Activated naive CD4-positive, alpha-beta T cell treated with anti-CD3 and anti-CD28 coated beads for 36 hours (primary cell): ENCODE data around the gene PTPN11. TPM values are rescaled to one million over a fixed set of nuclear protein-coding genes. Genes with fewer than 3 reads are reported as not detected.
"Not testable (repeated sequence)": the region's sequence is repeated elsewhere in the genome, so short reads cannot be mapped to it uniquely, and the experiment has no call there.

Experiments
- CTCF ChIA-PET: fragments of 350-600 bp; sonication (Branson Sonifier 250); formaldehyde crosslinking; loops from one replicate; lab custom pipeline; 2021; ENCODE audit warnings: antibody characterized with exemption; lab: Charles Lee
- DNase-seq: peaks from one replicate; pipeline ENCODE4 v3.0.0-alpha.2; 2020
- H3K27ac Mint-ChIP-seq: one replicate; pipeline ENCODE4 v1.8.0; 2021; ENCODE audit warnings: mild to moderate bottlenecking, mixed read lengths
- H3K27me3 Mint-ChIP-seq: one replicate; pipeline ENCODE4 v1.8.0; 2021; ENCODE audit warnings: low read depth, mixed read lengths
- H3K36me3 Mint-ChIP-seq: one replicate; pipeline ENCODE4 v1.8.0; 2021; ENCODE audit warnings: low read depth, mixed read lengths
- H3K4me1 Mint-ChIP-seq: one replicate; pipeline ENCODE4 v1.8.0; 2021; ENCODE audit warnings: low read depth, mixed read lengths
- H3K4me3 Mint-ChIP-seq: one replicate; pipeline ENCODE4 v1.8.0; 2021; ENCODE audit warnings: mild to moderate bottlenecking, moderate library complexity, mixed read lengths
- H3K9me3 Mint-ChIP-seq: one replicate; pipeline ENCODE4 v1.8.0; 2021; ENCODE audit warnings: mixed read lengths
- intact Hi-C: fragments of 100-400 bp; cut with micrococcal nuclease; formaldehyde crosslinking; loops from one replicate; pipeline ENCODE4 v1.15.1; 2023
- total RNA-seq, 2 experiments: library from RNA; stranded (reverse); gene quantifications; one replicate each; pipeline ENCODE4 v1.2.3, GENCODE V29; 2021

The PTPN11 gene
- total RNA-seq, 2 experiments from 2014 or later: 137 to 141 TPM

GRCh38 chr12:112496496-112496895 lies 77.7 kb downstream of the PTPN11 start:
- intact Hi-C loops: loop anchor here (2.0 to 5.0 kb wide), 2 partner anchors 66 to 411 kb away; partner anchors contain the start of gene OAS1
- H3K36me3 Mint-ChIP-seq: peaks cover 51% of the 10 kb centered on the region
- no peaks in the 10 kb centered on the region for H3K9me3 Mint-ChIP-seq
- peak; percentile 60 for DNase-seq
- no peaks in the 10 kb centered on the region for H3K27me3 Mint-ChIP-seq
- H3K27ac Mint-ChIP-seq: peak overlapping the region; percentile 22
- peaks cover 23% of the 10 kb centered on the region for H3K4me1 Mint-ChIP-seq
- no peak overlapping the region for H3K4me3 Mint-ChIP-seq
- CTCF ChIA-PET: no interaction called here

GRCh38 chr12:112498580-112498979 lies 79.8 kb downstream of the PTPN11 start:
- Mint-ChIP-seq H3K9me3 (no peaks in the 10 kb centered on the region), H3K36me3 (peaks cover 49% of the 10 kb centered on the region), H3K4me1 (peaks cover 23% of the 10 kb centered on the region), H3K27ac (no peak overlapping the region), H3K4me3 (no peak overlapping the region), H3K27me3 (no peaks in the 10 kb centered on the region)
- no peak for DNase-seq
- CTCF ChIA-PET: no interaction called here
- intact Hi-C loops: loop anchor here (5.0 kb wide), 1 partner anchor 409 kb away; the partner anchor contains the start of gene OAS1

- DNase-seq: no peak
- no peak overlapping the region for H3K4me3 Mint-ChIP-seq
- H3K27ac Mint-ChIP-seq: no peak overlapping the region
- intact Hi-C loops: no loop called here
- H3K9me3 Mint-ChIP-seq: no peaks in the 10 kb centered on the region
- no peaks in the 10 kb centered on the region for H3K4me1 Mint-ChIP-seq
- H3K36me3 Mint-ChIP-seq: peaks cover 53% of the 10 kb centered on the region
- H3K27me3 Mint-ChIP-seq: no peaks in the 10 kb centered on the region
- CTCF ChIA-PET: interaction anchor here (0.6 kb wide), 1 partner anchor 1319 kb away, joined by 3 read pairs; no protein-coding TSS in a partner anchor
Measured at GRCh38 chr12:112503512-112503911, 84.8 kb downstream of the PTPN11 start.

GRCh38 chr12:112506513-112507166 lies 87.9 kb downstream of the PTPN11 start:
- no peak for DNase-seq
- H3K4me3 Mint-ChIP-seq: no peak overlapping the region
- intact Hi-C loops: no loop called here
- H3K36me3 Mint-ChIP-seq: peaks cover 49% of the 10 kb centered on the region
- CTCF ChIA-PET: no interaction called here
- H3K27ac Mint-ChIP-seq: no peak overlapping the region
- H3K9me3 Mint-ChIP-seq: no peaks in the 10 kb centered on the region
- no peaks in the 10 kb centered on the region for H3K27me3 Mint-ChIP-seq
- H3K4me1 Mint-ChIP-seq: no peaks in the 10 kb centered on the region

GRCh38 chr12:112513471-112513870 lies 94.7 kb downstream of the PTPN11 start:
- CTCF ChIA-PET: no interaction called here

GRCh38 chr12:112514456-112514855 lies 95.7 kb downstream of the PTPN11 start:
- Mint-ChIP-seq H3K27ac (no peak overlapping the region), H3K4me3 (no peak overlapping the region), H3K4me1 (no peaks in the 10 kb centered on the region), H3K9me3 (no peaks in the 10 kb centered on the region), H3K36me3 (peaks cover 5% of the 10 kb centered on the region), H3K27me3 (no peaks in the 10 kb centered on the region)
- DNase-seq: no peak
- intact Hi-C loops: no loop called here
- CTCF ChIA-PET: no interaction called here

More at GRCh38 chr12:112513471-112513870, 94.7 kb downstream of the PTPN11 start:
- no peaks in the 10 kb centered on the region for H3K27me3 Mint-ChIP-seq
- H3K4me3 Mint-ChIP-seq: no peak overlapping the region
- H3K27ac Mint-ChIP-seq: no peak overlapping the region
- no peak for DNase-seq
- H3K4me1 Mint-ChIP-seq: no peaks in the 10 kb centered on the region
- intact Hi-C loops: no loop called here
- H3K9me3 Mint-ChIP-seq: no peaks in the 10 kb centered on the region
- peaks cover 5% of the 10 kb centered on the region for H3K36me3 Mint-ChIP-seq

GRCh38 chr12:112514926-112515642 lies 96.3 kb downstream of the PTPN11 start:
- Mint-ChIP-seq H3K4me1 (no peaks in the 10 kb centered on the region), H3K36me3 (peaks cover 1% of the 10 kb centered on the region), H3K27me3 (no peaks in the 10 kb centered on the region), H3K27ac (no peak overlapping the region), H3K9me3 (no peaks in the 10 kb centered on the region), H3K4me3 (no peak overlapping the region)
- CTCF ChIA-PET: no interaction called here
- DNase-seq: no peak
- intact Hi-C loops: no loop called here

GRCh38 chr12:112515868-112516267 lies 97.1 kb downstream of the PTPN11 start:
- peaks cover 1% of the 10 kb centered on the region for H3K36me3 Mint-ChIP-seq
- no peak overlapping the region for H3K27ac Mint-ChIP-seq
- H3K9me3 Mint-ChIP-seq: no peaks in the 10 kb centered on the region
- H3K4me3 Mint-ChIP-seq: no peak overlapping the region
- H3K27me3 Mint-ChIP-seq: no peaks in the 10 kb centered on the region
- no peak for DNase-seq
- intact Hi-C loops: no loop called here
- CTCF ChIA-PET: no interaction called here
- no peaks in the 10 kb centered on the region for H3K4me1 Mint-ChIP-seq

- no peaks in the 10 kb centered on the region for H3K27me3 Mint-ChIP-seq
- CTCF ChIA-PET: interaction anchor here (0.5 to 0.6 kb wide), 2 partner anchors 18 to 37 kb away, joined by 3 to 4 read pairs; no protein-coding TSS in a partner anchor
- H3K27ac Mint-ChIP-seq: no peak overlapping the region
- H3K36me3 Mint-ChIP-seq: peaks cover 1% of the 10 kb centered on the region
- H3K4me3 Mint-ChIP-seq: no peak overlapping the region
- no peak for DNase-seq
- no peaks in the 10 kb centered on the region for H3K4me1 Mint-ChIP-seq
- H3K9me3 Mint-ChIP-seq: no peaks in the 10 kb centered on the region
- intact Hi-C loops: no loop called here
Measured at GRCh38 chr12:112517730-112518364, 99.1 kb downstream of the PTPN11 start.

GRCh38 chr12:112518365-112518735 lies 99.6 kb downstream of the PTPN11 start:
- H3K27me3 Mint-ChIP-seq: no peaks in the 10 kb centered on the region
- CTCF ChIA-PET: interaction anchor here (0.6 kb wide), 1 partner anchor 36 kb away, joined by 4 read pairs; no protein-coding TSS in a partner anchor
- no peak overlapping the region for H3K27ac Mint-ChIP-seq

GRCh38 chr12:112519841-112520340 lies 101.1 kb downstream of the PTPN11 start:
- intact Hi-C loops, H3K27ac Mint-ChIP-seq, CTCF ChIA-PET, H3K4me3 Mint-ChIP-seq, H3K4me1 Mint-ChIP-seq, H3K27me3 Mint-ChIP-seq, H3K36me3 Mint-ChIP-seq, H3K9me3 Mint-ChIP-seq, DNase-seq: not testable (repeated sequence)

More at GRCh38 chr12:112518365-112518735, 99.6 kb downstream of the PTPN11 start:
- Mint-ChIP-seq H3K9me3 (no peaks in the 10 kb centered on the region), H3K4me1 (no peaks in the 10 kb centered on the region), H3K4me3 (no peak overlapping the region), H3K36me3 (peaks cover 1% of the 10 kb centered on the region)
- intact Hi-C loops: no loop called here
- no peak for DNase-seq

- no peak overlapping the region for H3K4me3 Mint-ChIP-seq
- CTCF ChIA-PET: no interaction called here
- DNase-seq: no peak
- no peaks in the 10 kb centered on the region for H3K27me3 Mint-ChIP-seq
- no peaks in the 10 kb centered on the region for H3K9me3 Mint-ChIP-seq
- no peaks in the 10 kb centered on the region for H3K4me1 Mint-ChIP-seq
- no peak overlapping the region for H3K27ac Mint-ChIP-seq
- no peaks in the 10 kb centered on the region for H3K36me3 Mint-ChIP-seq
- intact Hi-C loops: no loop called here
Measured at GRCh38 chr12:112523856-112524255, 105.1 kb downstream of the PTPN11 start.
